Endodermal cell (in vitro differentiated cells): ENCODE data around the gene FUT4. TPM values are rescaled to one million over a fixed set of nuclear protein-coding genes. Genes with fewer than 3 reads are reported as not detected.

Experiments
- DNase-seq: peaks from one replicate; pipeline ENCODE4 v3.0.0-alpha.2; 2017
- H3K27ac ChIP-seq: 2 replicates; pipeline ENCODE4 v1.5.1; 2013; ENCODE audit warnings: mild to moderate bottlenecking, low read depth, low read length, moderate library complexity
- H3K27me3 ChIP-seq: 2 replicates; pipeline ENCODE4 v1.6.1; 2013; ENCODE audit warnings: mild to moderate bottlenecking, low read length, moderate library complexity; ENCODE audit not compliant: insufficient read depth, control insufficient read depth, poor library complexity, severe bottlenecking
- H3K36me3 ChIP-seq: 2 replicates; pipeline ENCODE4 v1.7.0; 2013; ENCODE audit warnings: mild to moderate bottlenecking, low read length, moderate library complexity; ENCODE audit not compliant: control insufficient read depth, insufficient read depth
- H3K4me1 ChIP-seq: one replicate; pipeline ENCODE4 v1.7.0; 2013; ENCODE audit warnings: low read length; ENCODE audit not compliant: control insufficient read depth, insufficient read depth
- H3K4me3 ChIP-seq: 2 replicates; pipeline ENCODE4 v1.5.1; 2013; ENCODE audit warnings: mild to moderate bottlenecking, low read length, moderate library complexity
- H3K9ac ChIP-seq: 2 replicates; pipeline ENCODE4 v1.6.1; 2013; ENCODE audit warnings: mild to moderate bottlenecking, low read length, moderate library complexity; ENCODE audit not compliant: poor library complexity, severe bottlenecking; ENCODE audit errors: extremely low read depth
- H3K9me3 ChIP-seq: 2 replicates; pipeline ENCODE4 v1.6.1; 2013; ENCODE audit warnings: mild to moderate bottlenecking, low read length, moderate library complexity; ENCODE audit not compliant: control insufficient read depth
- H3K27ac Mint-ChIP-seq: 2 replicates; pipeline ENCODE4 v1.8.0; 2020; ENCODE audit warnings: mixed read lengths
- H3K27me3 Mint-ChIP-seq: 2 replicates; pipeline ENCODE4 v1.8.0; 2021; ENCODE audit warnings: mild to moderate bottlenecking, mixed read lengths; ENCODE audit not compliant: insufficient read depth
- H3K36me3 Mint-ChIP-seq: 2 replicates; pipeline ENCODE4 v1.8.0; 2020; ENCODE audit warnings: low read depth, mixed read lengths
- H3K4me1 Mint-ChIP-seq: 2 replicates; pipeline ENCODE4 v1.8.0; 2020; ENCODE audit warnings: mixed read lengths
- H3K4me3 Mint-ChIP-seq: 2 replicates; pipeline ENCODE4 v1.8.0; 2020; ENCODE audit warnings: mild to moderate bottlenecking, moderate library complexity, mixed read lengths
- H3K9me3 Mint-ChIP-seq: 2 replicates; pipeline ENCODE4 v1.8.0; 2020; ENCODE audit warnings: mild to moderate bottlenecking, mixed read lengths
- CTCF ChIP-seq: fragments of 200-600 bp; sonication (generic); conservative IDR thresholded peaks from 2 replicates; pipeline ENCODE4 v1.5.0; 2021; ENCODE audit warnings: antibody characterized with exemption, mild to moderate bottlenecking
- WGBS, 2 experiments: methylation state at CpG; one replicate each; pipeline versions ENCODE4 v1.1.5 to v1.1.7; 2013; ENCODE audit warnings: missing lambda C conversion rate in 2 of 2, mixed read lengths in 1 of 2; ENCODE audit not compliant: insufficient coverage in 1 of 2, insufficient read length in 1 of 2; 5-methylcytosine and 5-hydroxymethylcytosine counted together
- total RNA-seq, 2 donors: library from RNA; stranded (reverse); fragmentation: NEBNext Ultra II Directional in 1 of 2; extraction: Animal tissue kit (Norgen Biotek cat#: 25700) in 1 of 2; gene quantifications; 2 replicates in 1 of 2; 3 replicates in 1 of 2; pipeline ENCODE4 v1.2.1, GENCODE V29; 2021

FUT4 gene
- total RNA-seq, 2 donors from 2014 or later, result 2.8 to 5.4 TPM

- H3K36me3 Mint-ChIP-seq, result no peaks in the 10 kb centered on the region
- no peak for DNase-seq
Measured at GRCh38 chr11:94507485-94507884, 36.2 kb upstream of the FUT4 start.

GRCh38 chr11:94511932-94512781 lies 31.6 kb upstream of the FUT4 start, which contains the start of gene C11orf97:
C11orf97 (plus strand) TSS chr11:94512461; CDS start chr11:94512529, 68 bp downstream.
- H3K27ac Mint-ChIP-seq, result no peak within 1 kb of the TSS
- no peak within 1 kb of the TSS for H3K9ac ChIP-seq
- peak; percentile 95 for DNase-seq
- no peak within 1 kb of the TSS for H3K27ac ChIP-seq
- H3K4me1 ChIP-seq, result no peaks in the 10 kb centered on the region
- peaks cover 6% of the 10 kb centered on the region for H3K9me3 ChIP-seq
- H3K4me3 Mint-ChIP-seq, result peak within 1 kb of the TSS; percentile 60
- H3K36me3 ChIP-seq, result no peaks in the 10 kb centered on the region
- H3K27me3 Mint-ChIP-seq, result peaks cover 66% of the 10 kb centered on the region
- TF ChIP-seq CTCF, result no peak
- 23 to 77% methylated on average over 13 to 53 of the region's 53 CpGs for WGBS, 2 experiments
- peaks cover 4% of the 10 kb centered on the region for H3K4me1 Mint-ChIP-seq
- peaks cover 37% of the 10 kb centered on the region for H3K27me3 ChIP-seq
- no peaks in the 10 kb centered on the region for H3K9me3 Mint-ChIP-seq
- H3K4me3 ChIP-seq, result peak within 1 kb of the TSS; percentile 76
- no peaks in the 10 kb centered on the region for H3K36me3 Mint-ChIP-seq

More at GRCh38 chr11:94507485-94507884, 36.2 kb upstream of the FUT4 start:
- Histone ChIP-seq H3K9me3 (peaks cover 6% of the 10 kb centered on the region), H3K27me3 (peaks cover 11% of the 10 kb centered on the region), H3K4me1 (no peaks in the 10 kb centered on the region), H3K36me3 (no peaks in the 10 kb centered on the region), H3K4me3 (no peak overlapping the region), H3K9ac (no peak overlapping the region), H3K27ac (no peak overlapping the region)
- Mint-ChIP-seq H3K27me3 (peaks cover 27% of the 10 kb centered on the region), H3K27ac (no peak overlapping the region), H3K9me3 (no peaks in the 10 kb centered on the region), H3K4me1 (peaks cover 4% of the 10 kb centered on the region), H3K4me3 (no peak overlapping the region)
- TF ChIP-seq CTCF, result no peak
- WGBS, 2 experiments, result 90% methylated on average over 4 of the region's 4 CpGs; no CpG with 5 or more reads in 1 of the 2 experiments

GRCh38 chr11:94513091-94513490 lies 30.6 kb upstream of the FUT4 start:
- no peak overlapping the region for H3K9ac ChIP-seq
- no peak overlapping the region for H3K27ac ChIP-seq
- Mint-ChIP-seq H3K27me3 (peaks cover 69% of the 10 kb centered on the region), H3K9me3 (no peaks in the 10 kb centered on the region), H3K36me3 (no peaks in the 10 kb centered on the region), H3K4me3 (no peak overlapping the region), H3K27ac (no peak overlapping the region), H3K4me1 (peaks cover 4% of the 10 kb centered on the region)
- no peaks in the 10 kb centered on the region for H3K4me1 ChIP-seq
- H3K27me3 ChIP-seq, result peaks cover 37% of the 10 kb centered on the region
- DNase-seq, result no peak
- 75 to 97% methylated on average over 1 to 2 of the region's 2 CpGs for WGBS, 2 experiments
- no peaks in the 10 kb centered on the region for H3K36me3 ChIP-seq
- peaks cover 6% of the 10 kb centered on the region for H3K9me3 ChIP-seq
- H3K4me3 ChIP-seq, result no peak overlapping the region
- no peak for TF ChIP-seq CTCF
